ENCODE results near the gene USP9X.

- no peak for TF ChIP-seq CTCF (IDR thresholded peaks at IDR 0.05; ENCODE audit: low read depth, low read length)
- TF ChIP-seq EZH2phosphoT487 (IDR thresholded peaks at IDR 0.05; ENCODE audit: low read depth) = no peak
These were observed 139.4 kb downstream of the USP9X start for GRCh38 chrX:41224605-41225004.
